Measurements from ENCODE around the gene MGMT.

The MGMT gene

DNA sequence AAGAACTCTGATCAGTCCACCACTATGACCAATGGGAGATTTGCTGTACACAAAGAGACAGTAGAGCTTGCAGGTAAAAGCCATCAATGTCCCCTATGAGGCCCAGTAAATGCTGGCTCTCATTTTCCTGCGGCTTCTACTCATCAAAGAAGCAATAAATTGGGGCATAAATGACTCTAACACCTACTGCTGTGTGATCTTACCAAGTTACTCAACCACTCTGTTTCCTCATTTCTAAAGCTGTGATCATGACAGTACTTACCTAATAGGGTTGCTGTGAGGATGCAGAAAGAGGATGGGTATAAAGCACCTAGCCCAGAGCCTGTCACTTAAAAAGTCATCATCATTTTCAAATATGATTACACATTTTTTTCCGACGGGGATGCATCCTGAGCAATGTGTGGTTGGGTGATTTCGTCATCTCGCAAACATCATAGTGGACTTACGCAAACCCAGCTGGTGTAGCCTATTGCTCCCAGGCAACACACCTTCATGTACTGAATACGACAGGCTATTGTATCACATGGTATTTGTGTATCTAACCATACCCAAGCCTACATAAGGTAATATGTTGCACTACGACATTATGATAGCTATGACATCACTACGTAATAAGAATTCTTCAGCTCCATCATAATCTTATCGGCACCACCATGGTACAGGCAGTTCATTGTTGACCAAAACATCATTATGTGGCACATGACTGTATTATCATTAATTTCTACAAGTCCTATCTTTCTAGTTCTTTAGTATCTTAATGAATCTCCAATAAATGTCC, 7.1 kb upstream of the MGMT start:
- DNase-seq = no peak

DNA sequence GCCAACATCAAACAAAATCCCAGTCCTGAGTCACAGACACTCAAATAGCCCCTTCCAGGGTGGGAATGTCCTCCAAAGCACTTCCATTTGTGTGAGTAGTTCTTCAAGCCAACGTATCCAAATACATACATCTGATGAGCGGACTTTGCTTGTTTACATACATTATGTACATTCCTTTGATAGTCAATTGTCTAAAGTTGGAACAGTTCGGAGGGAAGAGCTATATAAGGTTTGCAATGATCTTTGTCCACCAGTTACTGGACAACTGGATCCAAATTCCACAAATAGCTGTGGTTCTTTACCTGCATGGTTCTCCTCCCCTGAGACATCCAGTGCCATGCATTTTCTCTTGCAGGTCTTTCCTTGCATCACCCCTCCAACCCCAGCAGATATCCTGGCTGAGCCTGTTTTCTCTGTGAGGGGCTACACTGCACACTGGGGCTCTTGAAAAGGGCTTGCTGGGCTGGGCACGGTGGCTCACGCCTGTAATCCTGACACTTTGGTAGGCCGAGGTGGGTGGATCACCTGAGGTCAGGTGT, 4.7 kb upstream of the MGMT start:
- DNase-seq = no peak

- DNase-seq = no peak
Measured at GRCh38 chr10:129464251-129464650, 2.8 kb upstream of the MGMT start.

GRCh38 chr10:129465796-129466702, 992 bp upstream of the MGMT start:
- DNase-seq = no peak

DNA sequence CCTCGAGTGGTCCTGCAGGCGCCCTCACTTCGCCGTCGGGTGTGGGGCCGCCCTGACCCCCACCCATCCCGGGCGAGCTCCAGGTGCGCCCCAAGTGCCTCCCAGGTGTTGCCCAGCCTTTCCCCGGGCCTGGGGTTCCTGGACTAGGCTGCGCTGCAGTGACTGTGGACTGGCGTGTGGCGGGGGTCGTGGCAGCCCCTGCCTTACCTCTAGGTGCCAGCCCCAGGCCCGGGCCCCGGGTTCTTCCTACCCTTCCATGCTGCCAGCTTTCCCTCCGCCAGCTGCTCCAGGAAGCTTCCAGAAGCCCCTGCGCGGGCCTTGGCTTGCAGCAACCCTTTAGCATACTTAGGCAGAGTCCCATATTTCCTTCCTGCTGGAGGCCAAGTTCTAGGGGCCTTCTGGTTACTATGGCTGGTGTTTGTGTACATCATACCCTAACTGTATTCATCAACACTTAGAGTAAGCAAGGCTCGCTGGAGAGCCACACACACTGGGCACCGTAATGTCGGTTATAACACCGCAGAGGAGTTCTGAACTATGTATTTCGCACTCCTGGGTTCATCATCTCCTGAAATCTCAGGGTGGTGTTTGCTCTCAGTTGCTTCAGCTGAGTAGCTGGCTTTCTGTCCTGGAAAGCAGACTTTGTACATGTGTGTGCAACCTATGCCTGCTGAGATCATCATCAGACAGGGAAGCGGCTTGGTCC, 471 bp downstream of the MGMT start:
- DNase-seq = no peak

DNA sequence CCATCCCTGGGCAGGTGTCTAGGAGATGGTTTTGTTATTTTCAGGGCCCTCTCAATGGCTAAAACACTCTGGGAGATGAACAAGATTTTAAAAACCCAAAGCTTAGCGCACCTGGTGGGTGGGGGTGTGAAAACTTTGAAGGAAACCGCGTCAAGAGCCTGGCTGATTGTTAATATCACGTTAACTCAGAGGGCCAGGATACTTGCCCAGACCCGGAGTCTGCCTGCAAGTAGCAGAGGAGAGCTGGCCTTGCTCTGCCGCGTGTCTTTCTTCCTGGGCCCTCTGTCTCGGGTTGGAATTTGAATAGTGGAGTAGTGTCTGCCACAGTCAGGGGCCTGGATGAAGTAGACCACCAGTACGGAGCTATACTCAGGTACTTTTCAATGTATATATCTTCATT, 1.1 kb downstream of the MGMT start:
- no peak for DNase-seq

- DNase-seq = no peak
Measured at GRCh38 chr10:129470103-129470851, 3.2 kb downstream of the MGMT start.

- no peak for DNase-seq
Measured at GRCh38 chr10:129471447-129472175, 4.6 kb downstream of the MGMT start.

- DNase-seq = no peak
Measured at GRCh38 chr10:129472696-129473555, 5.9 kb downstream of the MGMT start.

- DNase-seq = no peak
Measured at GRCh38 chr10:129474642-129475041, 7.6 kb downstream of the MGMT start.

GRCh38 chr10:129476431-129476830, 9.4 kb downstream of the MGMT start:
- DNase-seq = no peak

DNA sequence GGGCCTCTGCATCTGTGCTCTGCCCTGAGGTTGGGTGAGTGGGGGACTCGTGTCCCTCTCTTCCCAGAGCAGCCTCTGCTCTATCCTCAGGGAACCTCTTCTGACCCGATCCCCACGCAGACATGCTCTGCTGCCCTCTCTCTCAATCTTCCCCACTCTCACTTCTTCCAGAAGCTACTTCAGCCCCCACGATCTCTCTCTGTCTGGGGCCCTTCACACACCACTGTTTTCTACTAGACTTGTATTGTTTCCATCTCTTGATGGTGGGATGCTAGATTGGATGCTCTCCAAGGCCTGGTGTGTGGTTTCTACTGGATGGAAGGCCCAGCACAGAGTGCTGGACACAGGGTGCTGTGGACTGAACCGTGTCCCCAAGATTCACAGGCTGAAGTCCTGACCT, 10.0 kb downstream of the MGMT start:
- DNase-seq = no peak

GRCh38 chr10:129481641-129482040, 14.6 kb downstream of the MGMT start:
- DNase-seq = no peak

- DNase-seq = no peak
Measured at GRCh38 chr10:129483430-129484010, 16.5 kb downstream of the MGMT start.

DNA sequence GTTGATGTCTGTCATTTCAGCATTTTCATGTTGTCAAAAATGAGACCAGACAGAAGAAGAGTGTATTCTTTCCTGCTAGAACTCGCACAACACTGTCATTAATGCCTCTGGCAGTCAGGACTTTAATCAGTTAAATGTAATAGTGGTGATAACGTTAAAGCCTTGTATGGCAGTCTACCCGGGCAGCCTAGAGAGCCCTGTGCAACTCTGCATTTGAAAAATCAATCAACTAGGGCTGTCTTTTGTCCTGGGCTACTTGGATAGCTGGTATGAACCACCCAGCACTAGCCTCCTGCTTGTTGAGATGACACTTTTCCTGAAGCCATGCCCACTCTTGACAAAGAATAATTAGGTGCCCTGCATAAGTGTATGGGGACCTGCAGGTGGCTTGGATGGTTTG, 19.8 kb downstream of the MGMT start:
- no peak for DNase-seq

- no peak for DNase-seq
Measured at GRCh38 chr10:129491123-129491734, 24.2 kb downstream of the MGMT start.

DNA sequence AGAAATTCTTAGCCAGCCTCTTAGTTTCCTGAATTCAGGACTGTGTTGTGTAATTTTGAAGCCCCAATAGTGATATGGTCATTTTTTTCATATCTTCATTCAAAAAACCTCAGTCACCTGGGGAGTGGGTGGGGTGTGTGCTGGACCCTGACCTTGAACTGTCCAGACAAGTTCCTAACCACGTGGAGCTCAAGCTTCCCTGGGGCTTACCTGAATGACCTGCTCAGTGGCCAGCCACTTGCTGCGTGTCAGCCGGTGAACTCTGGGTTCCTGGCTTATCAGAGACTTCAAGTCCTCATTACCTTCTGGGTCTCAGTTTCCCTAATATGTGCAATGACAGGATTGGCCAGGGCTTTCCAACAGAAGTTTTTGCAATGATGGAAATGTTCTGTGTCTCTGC, 27.1 kb downstream of the MGMT start:
- DNase-seq = no peak

DNA sequence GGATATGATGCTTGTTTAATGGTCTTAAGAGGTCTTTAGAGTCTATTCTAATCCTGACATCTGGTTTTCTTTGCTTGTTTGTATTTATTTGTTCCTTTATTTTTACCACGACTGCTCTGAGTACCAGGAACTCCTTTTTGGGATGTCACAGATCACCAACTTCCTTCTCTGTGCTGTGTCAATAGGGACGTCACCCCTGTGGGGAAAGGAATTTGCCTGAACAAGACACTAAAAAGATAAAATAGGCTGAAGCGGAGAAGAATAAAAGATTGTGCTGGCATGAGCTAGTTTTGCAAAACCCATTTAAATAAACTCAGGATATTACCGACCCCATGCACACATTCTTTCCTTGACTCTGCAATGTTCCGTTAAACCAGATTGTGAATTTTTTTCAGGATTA, 27.7 kb downstream of the MGMT start:
- DNase-seq = no peak

GRCh38 chr10:129495256-129495655, 28.2 kb downstream of the MGMT start:
- DNase-seq = no peak

DNA sequence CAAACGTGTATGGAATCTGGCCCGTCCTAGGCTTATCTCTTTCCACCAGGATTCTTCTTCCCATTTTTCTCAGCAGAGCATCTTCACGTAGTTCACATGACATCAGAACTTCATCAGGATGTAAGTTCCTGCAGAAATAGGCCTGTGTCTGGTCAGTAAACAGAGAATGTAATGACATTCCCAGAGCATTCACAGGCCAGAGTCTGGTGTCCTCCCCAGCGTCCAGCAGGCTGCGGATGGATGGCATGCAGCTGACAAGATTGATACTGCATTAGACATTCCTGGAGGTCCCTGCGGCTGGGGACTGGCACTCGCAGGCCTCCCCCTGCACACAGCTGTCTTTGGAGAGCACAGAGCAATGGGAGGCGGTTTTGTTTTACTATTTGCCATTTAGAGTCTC, 28.7 kb downstream of the MGMT start:
- DNase-seq = no peak

Data from stimulated activated CD4-positive, alpha-beta T cell treated with anti-CD3 and anti-CD28 coated beads, Interleukin-4, amount 100 ng/mL, for 24 hours (primary cell).